C4-2B (cell line): ENCODE results near the gene ZMYM1.

ENCODE experiments used
- ZFX ChIP-seq: fragments of 450-650 bp; IDR thresholded peaks from 2 replicates; pipeline ENCODE4 v1.6.1; 2017
- TF ChIP-seq, protein P1 (sequence below): fragments of 450-650 bp; conservative IDR thresholded peaks from 2 replicates; pipeline ENCODE4 v1.5.1; 2017; ENCODE audit warnings: mild to moderate bottlenecking

- TF ChIP-seq, protein P1, sequence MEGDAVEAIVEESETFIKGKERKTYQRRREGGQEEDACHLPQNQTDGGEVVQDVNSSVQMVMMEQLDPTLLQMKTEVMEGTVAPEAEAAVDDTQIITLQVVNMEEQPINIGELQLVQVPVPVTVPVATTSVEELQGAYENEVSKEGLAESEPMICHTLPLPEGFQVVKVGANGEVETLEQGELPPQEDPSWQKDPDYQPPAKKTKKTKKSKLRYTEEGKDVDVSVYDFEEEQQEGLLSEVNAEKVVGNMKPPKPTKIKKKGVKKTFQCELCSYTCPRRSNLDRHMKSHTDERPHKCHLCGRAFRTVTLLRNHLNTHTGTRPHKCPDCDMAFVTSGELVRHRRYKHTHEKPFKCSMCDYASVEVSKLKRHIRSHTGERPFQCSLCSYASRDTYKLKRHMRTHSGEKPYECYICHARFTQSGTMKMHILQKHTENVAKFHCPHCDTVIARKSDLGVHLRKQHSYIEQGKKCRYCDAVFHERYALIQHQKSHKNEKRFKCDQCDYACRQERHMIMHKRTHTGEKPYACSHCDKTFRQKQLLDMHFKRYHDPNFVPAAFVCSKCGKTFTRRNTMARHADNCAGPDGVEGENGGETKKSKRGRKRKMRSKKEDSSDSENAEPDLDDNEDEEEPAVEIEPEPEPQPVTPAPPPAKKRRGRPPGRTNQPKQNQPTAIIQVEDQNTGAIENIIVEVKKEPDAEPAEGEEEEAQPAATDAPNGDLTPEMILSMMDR: no peak
- no peak for TF ChIP-seq ZFX
These were observed 49.9 kb downstream of the ZMYM1 start for GRCh38 chr1:35129080-35129479.
